HG03469 (cell line): Measurements from ENCODE around the gene KDSR.

Experiments used
- ATAC-seq: cut with Tn5 transposase; IDR thresholded peaks from one replicate; pipeline ENCODE4 v1.9.1; 2021; ENCODE audit warnings: mild to moderate bottlenecking, moderate library complexity, moderate number of reproducible peaks; ENCODE audit not compliant: unreplicated experiment

Gene KDSR

GRCh38 chr18:63322206-63322605 is 44.8 kb downstream of the KDSR start:
- ATAC-seq, result no peak

- no peak for ATAC-seq
Observed at GRCh38 chr18:63321291-63321690, 45.7 kb downstream of the KDSR start.

GRCh38 chr18:63320975-63321265 is 46.1 kb downstream of the KDSR start:
- ATAC-seq, result no peak

- peak; percentile 37 for ATAC-seq
Observed at GRCh38 chr18:63320123-63320974, 46.7 kb downstream of the KDSR start.

- no peak for ATAC-seq
Observed at GRCh38 chr18:63319383-63320122, 47.5 kb downstream of the KDSR start, which contains the start of gene BCL2. Gene BCL2, minus strand, starts transcription at chr18:63319769.

- no peak for ATAC-seq
Observed at GRCh38 chr18:63318889-63319382, 48.1 kb downstream of the KDSR start.

GRCh38 chr18:63317982-63318888 is 48.8 kb downstream of the KDSR start:
- ATAC-seq, result peak; percentile 23

GRCh38 chr18:63317556-63317946 is 49.5 kb downstream of the KDSR start:
- no peak for ATAC-seq

- ATAC-seq, result no peak
Observed at GRCh38 chr18:63316612-63317555, 50.1 kb downstream of the KDSR start.

- no peak for ATAC-seq
Observed at GRCh38 chr18:63315876-63316275, 51.1 kb downstream of the KDSR start.

GRCh38 chr18:63315131-63315662 is 51.8 kb downstream of the KDSR start:
- ATAC-seq, result no peak

- ATAC-seq, result no peak
Observed at GRCh38 chr18:63314062-63314790, 52.8 kb downstream of the KDSR start.

- ATAC-seq, result no peak
Observed at GRCh38 chr18:63313396-63313917, 53.5 kb downstream of the KDSR start.

GRCh38 chr18:63312737-63313395 is 54.1 kb downstream of the KDSR start:
- peak; percentile 22 for ATAC-seq

- no peak for ATAC-seq
Observed at GRCh38 chr18:63312019-63312409, 55.0 kb downstream of the KDSR start.

GRCh38 chr18:63311118-63312018 is 55.6 kb downstream of the KDSR start:
- peak; percentile 48 for ATAC-seq

- no peak for ATAC-seq
Observed at GRCh38 chr18:63309422-63309821, 57.6 kb downstream of the KDSR start.
